Astrocyte (in vitro differentiated cells and primary cell): ENCODE data around the gene BAHD1. TPM values are rescaled to one million over a fixed set of nuclear protein-coding genes. Genes with fewer than 3 reads are reported as not detected.

Source experiments
- DNase-seq: peaks from one replicate; pipeline ENCODE4 v3.0.0-alpha.2; 2010; ENCODE audit warnings: low read depth
- FAIRE-seq: peaks from 2 replicates; lab custom pipeline; 2011; peaks lifted over from hg19 to GRCh38; lab: Jason Lieb, UNC
- H2AFZ ChIP-seq: 2 replicates; pipeline ENCODE4 v1.6.0; 2012; ENCODE audit warnings: low read depth, low read length, inconsistent platforms
- H3K27ac ChIP-seq: 2 replicates; pipeline ENCODE4 v1.5.1; 2011; ENCODE audit warnings: low read depth, low read length, inconsistent platforms
- H3K27me3 ChIP-seq: 2 replicates; pipeline ENCODE4 v1.6.0; 2011; ENCODE audit warnings: low read length, inconsistent platforms; ENCODE audit not compliant: insufficient read depth
- H3K36me3 ChIP-seq: 2 replicates; pipeline ENCODE4 v1.5.1; 2011; ENCODE audit warnings: low read length, inconsistent platforms; ENCODE audit not compliant: insufficient read depth
- H3K4me1 ChIP-seq: 2 replicates; pipeline ENCODE4 v1.5.1; 2011; ENCODE audit warnings: low read length, inconsistent platforms; ENCODE audit not compliant: insufficient read depth
- H3K4me2 ChIP-seq: 2 replicates; pipeline ENCODE4 v1.6.0; 2012; ENCODE audit warnings: low read length, inconsistent platforms
- H3K4me3 ChIP-seq: 2 replicates; pipeline ENCODE4 v1.5.1; 2011; ENCODE audit warnings: low read depth, mild to moderate bottlenecking, low read length, inconsistent platforms; ENCODE audit not compliant: insufficient read depth
- H3K79me2 ChIP-seq: 2 replicates; pipeline ENCODE4 v1.6.0; 2012; ENCODE audit warnings: mild to moderate bottlenecking, low read length, inconsistent platforms; ENCODE audit not compliant: insufficient read depth
- H3K9ac ChIP-seq: 2 replicates; pipeline ENCODE4 v1.6.0; 2012; ENCODE audit warnings: mild to moderate bottlenecking, low read length, inconsistent platforms
- H3K9me3 ChIP-seq: 2 replicates; pipeline ENCODE4 v1.5.1; 2012; ENCODE audit warnings: low read depth, mild to moderate bottlenecking, low read length, inconsistent platforms; ENCODE audit not compliant: insufficient read depth
- H4K20me1 ChIP-seq: 2 replicates; pipeline ENCODE4 v1.6.0; 2012; ENCODE audit warnings: low read length, inconsistent platforms; ENCODE audit not compliant: insufficient read depth
- H3K27ac Mint-ChIP-seq: one replicate; pipeline ENCODE4 v1.8.0; 2021; ENCODE audit warnings: mild to moderate bottlenecking, mixed read lengths; ENCODE audit not compliant: unreplicated experiment
- H3K27me3 Mint-ChIP-seq: one replicate; pipeline ENCODE4 v1.8.0; 2021; ENCODE audit warnings: low read depth, mixed read lengths; ENCODE audit not compliant: unreplicated experiment
- H3K36me3 Mint-ChIP-seq: one replicate; pipeline ENCODE4 v1.8.0; 2021; ENCODE audit warnings: low read depth, mixed read lengths; ENCODE audit not compliant: unreplicated experiment
- H3K4me1 Mint-ChIP-seq: one replicate; pipeline ENCODE4 v1.8.0; 2021; ENCODE audit warnings: low read depth, mixed read lengths; ENCODE audit not compliant: unreplicated experiment
- H3K4me3 Mint-ChIP-seq: one replicate; pipeline ENCODE4 v1.8.0; 2021; ENCODE audit warnings: mild to moderate bottlenecking, moderate library complexity, mixed read lengths; ENCODE audit not compliant: unreplicated experiment
- H3K9me3 Mint-ChIP-seq: one replicate; pipeline ENCODE4 v1.8.0; 2021; ENCODE audit warnings: mild to moderate bottlenecking, mixed read lengths; ENCODE audit not compliant: unreplicated experiment
- EZH2 ChIP-seq: IDR thresholded peaks from 2 replicates; pipeline ENCODE4 v1.6.1; 2012; ENCODE audit warnings: mild to moderate bottlenecking, low read length, inconsistent platforms; ENCODE audit not compliant: insufficient read depth
- total RNA-seq: library from RNA; stranded (reverse); gene quantifications from 2 replicates; pipeline ENCODE4 v1.2.1, GENCODE V29; 2021
- TF ChIP-seq, protein P1 (sequence below): IDR thresholded peaks from 2 replicates; pipeline ENCODE4 v1.5.1; 2011; ENCODE audit warnings: low read depth, mild to moderate bottlenecking, inconsistent platforms, low read length, moderate library complexity; ENCODE audit not compliant: insufficient read depth

The BAHD1 gene
- total RNA-seq, 1 donor from 2014 or later = 30.4 TPM

DNA sequence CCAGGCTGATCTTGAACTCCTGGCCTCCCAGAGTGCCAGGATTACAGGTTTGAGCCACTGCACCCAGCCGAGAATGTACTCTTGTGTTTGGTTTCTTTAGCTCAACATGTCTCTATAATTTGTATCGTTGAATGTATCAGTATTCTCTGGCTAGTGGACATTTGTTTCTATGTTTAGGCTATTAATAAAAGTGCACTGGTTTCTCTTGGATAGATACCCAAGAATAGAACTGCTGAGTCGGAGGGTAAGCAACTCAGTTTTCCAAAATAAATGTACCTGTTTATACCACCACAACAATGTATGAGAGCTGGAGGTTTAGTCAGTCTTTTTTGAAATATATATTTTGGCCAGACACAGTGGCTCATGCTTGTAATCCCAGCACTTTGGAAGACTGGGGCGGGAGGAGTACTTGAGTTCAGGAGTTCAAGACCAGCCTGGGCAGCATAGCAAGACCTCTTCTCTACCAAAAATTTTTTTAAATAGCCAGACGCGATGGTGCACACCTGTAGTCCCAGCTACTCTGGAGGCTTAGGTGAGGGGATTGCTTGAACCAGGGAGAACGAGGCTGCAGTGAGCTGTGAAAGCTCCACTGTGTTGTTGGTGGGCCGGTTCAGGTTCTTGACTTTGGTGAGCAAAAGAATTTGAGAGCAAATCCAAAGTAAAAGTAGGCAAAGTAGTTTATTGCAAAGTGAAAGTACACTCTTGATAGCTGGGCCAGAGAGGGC is 42.9 kb upstream of the BAHD1 start:
- DNase-seq = no peak
- Mint-ChIP-seq H3K4me1 (peaks cover 3% of the 10 kb centered on the region), H3K27me3 (no peaks in the 10 kb centered on the region), H3K27ac (no peak overlapping the region), H3K4me3 (no peak overlapping the region), H3K36me3 (peaks cover 13% of the 10 kb centered on the region), H3K9me3 (peaks cover 3% of the 10 kb centered on the region)
- TF ChIP-seq, protein P1, sequence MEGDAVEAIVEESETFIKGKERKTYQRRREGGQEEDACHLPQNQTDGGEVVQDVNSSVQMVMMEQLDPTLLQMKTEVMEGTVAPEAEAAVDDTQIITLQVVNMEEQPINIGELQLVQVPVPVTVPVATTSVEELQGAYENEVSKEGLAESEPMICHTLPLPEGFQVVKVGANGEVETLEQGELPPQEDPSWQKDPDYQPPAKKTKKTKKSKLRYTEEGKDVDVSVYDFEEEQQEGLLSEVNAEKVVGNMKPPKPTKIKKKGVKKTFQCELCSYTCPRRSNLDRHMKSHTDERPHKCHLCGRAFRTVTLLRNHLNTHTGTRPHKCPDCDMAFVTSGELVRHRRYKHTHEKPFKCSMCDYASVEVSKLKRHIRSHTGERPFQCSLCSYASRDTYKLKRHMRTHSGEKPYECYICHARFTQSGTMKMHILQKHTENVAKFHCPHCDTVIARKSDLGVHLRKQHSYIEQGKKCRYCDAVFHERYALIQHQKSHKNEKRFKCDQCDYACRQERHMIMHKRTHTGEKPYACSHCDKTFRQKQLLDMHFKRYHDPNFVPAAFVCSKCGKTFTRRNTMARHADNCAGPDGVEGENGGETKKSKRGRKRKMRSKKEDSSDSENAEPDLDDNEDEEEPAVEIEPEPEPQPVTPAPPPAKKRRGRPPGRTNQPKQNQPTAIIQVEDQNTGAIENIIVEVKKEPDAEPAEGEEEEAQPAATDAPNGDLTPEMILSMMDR = no peak
- TF ChIP-seq EZH2 = no peak
- Histone ChIP-seq H2AFZ (no peak overlapping the region), H3K36me3 (peaks cover 14% of the 10 kb centered on the region), H3K4me2 (no peak overlapping the region), H4K20me1 (no peaks in the 10 kb centered on the region), H3K27ac (no peak overlapping the region), H3K4me3 (no peak overlapping the region), H3K4me1 (no peaks in the 10 kb centered on the region), H3K9ac (no peak overlapping the region), H3K27me3 (no peaks in the 10 kb centered on the region), H3K9me3 (no peaks in the 10 kb centered on the region), H3K79me2 (no peaks in the 10 kb centered on the region)
- FAIRE-seq = no peak

DNA sequence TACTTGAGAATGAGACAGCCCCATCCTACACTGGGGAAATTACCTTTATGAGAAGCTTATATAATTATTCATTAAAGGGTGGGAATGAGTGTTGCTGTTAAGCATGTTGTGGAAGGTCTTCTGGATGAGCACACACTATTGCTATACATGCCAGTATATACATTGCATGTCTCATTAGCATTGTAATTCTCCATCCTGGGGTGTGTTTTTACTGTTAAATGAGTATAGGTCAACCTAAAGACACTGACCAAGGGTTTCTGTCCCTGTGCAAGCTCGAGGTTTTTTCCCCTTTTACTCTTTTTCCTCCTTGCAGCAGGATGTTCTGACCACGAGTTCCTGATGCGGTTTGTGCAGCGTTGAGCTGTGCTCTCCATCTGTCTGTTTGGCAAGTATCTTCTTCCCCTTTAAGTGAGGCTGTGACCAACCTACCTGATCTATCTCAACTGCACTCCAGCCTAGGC is 42.3 kb upstream of the BAHD1 start:
- no peak overlapping the region for H3K4me3 ChIP-seq
- no peaks in the 10 kb centered on the region for H3K9me3 ChIP-seq
- H3K4me1 ChIP-seq = no peaks in the 10 kb centered on the region
- DNase-seq (no peak), FAIRE-seq (no peak)
- Mint-ChIP-seq H3K4me3 (no peak overlapping the region), H3K36me3 (peaks cover 7% of the 10 kb centered on the region), H3K27me3 (no peaks in the 10 kb centered on the region), H3K4me1 (peaks cover 3% of the 10 kb centered on the region), H3K9me3 (peaks cover 3% of the 10 kb centered on the region), H3K27ac (no peak overlapping the region)
- no peaks in the 10 kb centered on the region for H3K27me3 ChIP-seq
- H2AFZ ChIP-seq = no peak overlapping the region
- no peaks in the 10 kb centered on the region for H3K79me2 ChIP-seq
- H3K4me2 ChIP-seq = no peak overlapping the region
- no peaks in the 10 kb centered on the region for H4K20me1 ChIP-seq
- no peak overlapping the region for H3K27ac ChIP-seq
- TF ChIP-seq, protein P1 = no peak
- peaks cover 8% of the 10 kb centered on the region for H3K36me3 ChIP-seq
- H3K9ac ChIP-seq = no peak overlapping the region

DNA sequence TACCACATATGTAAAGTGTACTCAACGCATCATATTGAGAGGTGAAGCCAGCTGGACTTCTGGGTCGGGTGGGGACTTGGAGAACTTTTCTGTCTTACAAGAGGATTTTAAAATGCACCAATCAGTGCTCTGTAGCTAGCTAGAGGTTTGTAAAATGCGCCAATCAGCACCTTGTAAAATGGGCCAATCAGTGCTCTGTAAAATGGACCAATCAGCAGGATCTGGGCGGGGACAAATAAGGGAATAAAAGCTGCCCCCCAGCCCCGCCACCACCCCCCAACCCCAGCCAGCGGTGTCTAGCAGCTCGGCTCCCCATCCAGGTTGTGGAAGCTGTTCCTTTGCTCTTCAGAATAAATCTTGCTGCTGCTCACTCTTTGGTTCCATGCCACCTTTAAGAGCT is 41.4 kb upstream of the BAHD1 start:
- Histone ChIP-seq H3K36me3 (no peaks in the 10 kb centered on the region), H3K9me3 (no peaks in the 10 kb centered on the region), H3K4me1 (no peaks in the 10 kb centered on the region), H3K27ac (no peak overlapping the region), H3K4me3 (no peak overlapping the region), H3K79me2 (no peaks in the 10 kb centered on the region), H4K20me1 (no peaks in the 10 kb centered on the region), H2AFZ (no peak overlapping the region), H3K27me3 (no peaks in the 10 kb centered on the region), H3K9ac (no peak overlapping the region), H3K4me2 (no peak overlapping the region)
- Mint-ChIP-seq H3K27ac (no peak overlapping the region), H3K4me3 (no peak overlapping the region), H3K27me3 (no peaks in the 10 kb centered on the region), H3K9me3 (peaks cover 3% of the 10 kb centered on the region), H3K36me3 (peaks cover 3% of the 10 kb centered on the region), H3K4me1 (peaks cover 3% of the 10 kb centered on the region)
- DNase-seq = no peak
- no peak for FAIRE-seq
- TF ChIP-seq, protein P1 = no peak
- no peak for TF ChIP-seq EZH2
